ENCODE results near the gene RICTOR. TPM values are rescaled to one million over a fixed set of nuclear protein-coding genes. Genes with fewer than 3 reads are reported as not detected.

RICTOR gene
- polyA plus RNA-seq, 1 donor from 2014 or later: 12.9 TPM

DNA sequence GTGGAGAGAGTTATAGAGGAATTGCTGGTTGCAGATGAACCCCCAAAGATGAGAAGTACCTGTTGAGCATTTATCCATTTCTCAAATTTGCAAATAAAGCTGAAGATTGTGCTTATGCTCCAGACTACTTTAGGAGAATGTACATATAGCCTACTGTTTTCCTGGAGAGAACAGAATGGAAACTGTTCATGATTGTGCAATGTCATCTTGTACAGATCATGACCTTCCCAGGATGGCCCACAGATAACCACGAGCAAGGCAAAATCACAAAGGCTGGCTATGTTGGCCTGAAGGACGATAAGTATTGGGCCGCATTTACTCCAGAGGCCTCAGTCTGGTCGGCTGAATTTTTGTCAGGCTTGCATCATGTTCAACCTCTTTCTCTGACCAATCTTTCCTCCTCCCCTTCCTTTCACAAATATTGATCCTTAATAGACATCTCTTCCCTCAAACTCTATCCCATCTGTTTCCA lies 28.5 kb upstream of the RICTOR start:
- no peak overlapping the region for H3K4me2 ChIP-seq (ENCODE audit: low read length)
- no peaks in the 10 kb centered on the region for H3K9me3 ChIP-seq (ENCODE audit: low read length)
- no peak overlapping the region for H3K4me3 ChIP-seq (ENCODE audit: low read length)
- H3K36me3 ChIP-seq (ENCODE audit: insufficient read depth, low read length): no peaks in the 10 kb centered on the region
- no peaks in the 10 kb centered on the region for H3K27me3 ChIP-seq (ENCODE audit: insufficient read depth, low read depth, low read length)
- H3K9me2 ChIP-seq (ENCODE audit: insufficient read depth, low read length): no peaks in the 10 kb centered on the region
- H3K27ac ChIP-seq (ENCODE audit: low read length): no peak overlapping the region
- H3K79me2 ChIP-seq (replicated peaks; ENCODE audit: insufficient read depth, low read length): no peaks in the 10 kb centered on the region
- H3K9ac ChIP-seq (ENCODE audit: low read length): no peak overlapping the region
- TF ChIP-seq EP300 (conservative IDR thresholded peaks at IDR 0.05; ENCODE audit: poor library complexity, severe bottlenecking) (no peak), POLR2AphosphoS5 (IDR thresholded peaks at IDR 0.05) (no peak), RAD21 (conservative IDR thresholded peaks at IDR 0.05) (no peak), EZH2 (IDR thresholded peaks at IDR 0.05; ENCODE audit: borderline replicate concordance, insufficient read depth, low read length, poor library complexity, severe bottlenecking) (no peak), TAF1 (IDR thresholded peaks at IDR 0.05; ENCODE audit: low read depth) (no peak), MXI1 (conservative IDR thresholded peaks at IDR 0.05; ENCODE audit: poor library complexity, severe bottlenecking) (no peak)
- TF ChIP-seq, protein P1, sequence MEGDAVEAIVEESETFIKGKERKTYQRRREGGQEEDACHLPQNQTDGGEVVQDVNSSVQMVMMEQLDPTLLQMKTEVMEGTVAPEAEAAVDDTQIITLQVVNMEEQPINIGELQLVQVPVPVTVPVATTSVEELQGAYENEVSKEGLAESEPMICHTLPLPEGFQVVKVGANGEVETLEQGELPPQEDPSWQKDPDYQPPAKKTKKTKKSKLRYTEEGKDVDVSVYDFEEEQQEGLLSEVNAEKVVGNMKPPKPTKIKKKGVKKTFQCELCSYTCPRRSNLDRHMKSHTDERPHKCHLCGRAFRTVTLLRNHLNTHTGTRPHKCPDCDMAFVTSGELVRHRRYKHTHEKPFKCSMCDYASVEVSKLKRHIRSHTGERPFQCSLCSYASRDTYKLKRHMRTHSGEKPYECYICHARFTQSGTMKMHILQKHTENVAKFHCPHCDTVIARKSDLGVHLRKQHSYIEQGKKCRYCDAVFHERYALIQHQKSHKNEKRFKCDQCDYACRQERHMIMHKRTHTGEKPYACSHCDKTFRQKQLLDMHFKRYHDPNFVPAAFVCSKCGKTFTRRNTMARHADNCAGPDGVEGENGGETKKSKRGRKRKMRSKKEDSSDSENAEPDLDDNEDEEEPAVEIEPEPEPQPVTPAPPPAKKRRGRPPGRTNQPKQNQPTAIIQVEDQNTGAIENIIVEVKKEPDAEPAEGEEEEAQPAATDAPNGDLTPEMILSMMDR (IDR thresholded peaks at IDR 0.05; ENCODE audit: poor library complexity, severe bottlenecking): no peak
- TF ChIP-seq, protein P2, sequence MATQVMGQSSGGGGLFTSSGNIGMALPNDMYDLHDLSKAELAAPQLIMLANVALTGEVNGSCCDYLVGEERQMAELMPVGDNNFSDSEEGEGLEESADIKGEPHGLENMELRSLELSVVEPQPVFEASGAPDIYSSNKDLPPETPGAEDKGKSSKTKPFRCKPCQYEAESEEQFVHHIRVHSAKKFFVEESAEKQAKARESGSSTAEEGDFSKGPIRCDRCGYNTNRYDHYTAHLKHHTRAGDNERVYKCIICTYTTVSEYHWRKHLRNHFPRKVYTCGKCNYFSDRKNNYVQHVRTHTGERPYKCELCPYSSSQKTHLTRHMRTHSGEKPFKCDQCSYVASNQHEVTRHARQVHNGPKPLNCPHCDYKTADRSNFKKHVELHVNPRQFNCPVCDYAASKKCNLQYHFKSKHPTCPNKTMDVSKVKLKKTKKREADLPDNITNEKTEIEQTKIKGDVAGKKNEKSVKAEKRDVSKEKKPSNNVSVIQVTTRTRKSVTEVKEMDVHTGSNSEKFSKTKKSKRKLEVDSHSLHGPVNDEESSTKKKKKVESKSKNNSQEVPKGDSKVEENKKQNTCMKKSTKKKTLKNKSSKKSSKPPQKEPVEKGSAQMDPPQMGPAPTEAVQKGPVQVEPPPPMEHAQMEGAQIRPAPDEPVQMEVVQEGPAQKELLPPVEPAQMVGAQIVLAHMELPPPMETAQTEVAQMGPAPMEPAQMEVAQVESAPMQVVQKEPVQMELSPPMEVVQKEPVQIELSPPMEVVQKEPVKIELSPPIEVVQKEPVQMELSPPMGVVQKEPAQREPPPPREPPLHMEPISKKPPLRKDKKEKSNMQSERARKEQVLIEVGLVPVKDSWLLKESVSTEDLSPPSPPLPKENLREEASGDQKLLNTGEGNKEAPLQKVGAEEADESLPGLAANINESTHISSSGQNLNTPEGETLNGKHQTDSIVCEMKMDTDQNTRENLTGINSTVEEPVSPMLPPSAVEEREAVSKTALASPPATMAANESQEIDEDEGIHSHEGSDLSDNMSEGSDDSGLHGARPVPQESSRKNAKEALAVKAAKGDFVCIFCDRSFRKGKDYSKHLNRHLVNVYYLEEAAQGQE (IDR thresholded peaks at IDR 0.05; ENCODE audit: borderline replicate concordance): no peak
- H4K20me1 ChIP-seq (ENCODE audit: insufficient read depth): no peaks in the 10 kb centered on the region
- H3F3A ChIP-seq (ENCODE audit: insufficient read depth, low read length, poor library complexity, severe bottlenecking): no peaks in the 10 kb centered on the region
- no peak overlapping the region for H2AFZ ChIP-seq (ENCODE audit: low read depth, low read length)

DNA sequence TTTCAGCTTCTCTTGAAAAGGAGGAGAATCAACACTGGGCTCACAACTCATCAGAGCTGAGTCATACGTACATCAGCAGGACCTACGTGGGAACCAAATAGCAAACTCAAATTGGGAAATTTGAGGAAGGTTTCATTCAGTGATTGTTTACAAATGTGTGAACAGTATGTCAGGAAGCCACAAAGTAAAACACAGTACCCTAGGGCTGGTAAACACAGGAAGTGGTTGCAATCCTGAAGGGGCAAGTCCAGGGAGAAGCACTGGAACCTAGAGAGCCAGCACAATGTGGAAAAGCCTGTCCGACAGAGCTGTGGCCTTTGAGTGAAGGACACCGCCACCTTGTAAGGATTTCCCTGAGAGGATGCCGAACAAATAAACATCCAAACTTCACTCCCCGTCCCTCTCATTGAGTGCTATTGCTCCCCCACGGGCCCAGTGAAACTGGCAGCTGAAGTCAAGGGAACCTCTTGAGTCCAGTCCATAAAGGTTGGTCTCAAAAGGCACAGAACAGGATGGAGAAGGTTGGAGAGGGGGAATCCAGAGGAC lies 26.7 kb upstream of the RICTOR start:
- H3K4me2 ChIP-seq (ENCODE audit: low read length): no peak overlapping the region
- no peak for TF ChIP-seq POLR2AphosphoS5 (IDR thresholded peaks at IDR 0.05)
- no peak for TF ChIP-seq EP300 (conservative IDR thresholded peaks at IDR 0.05; ENCODE audit: poor library complexity, severe bottlenecking)
- TF ChIP-seq RAD21 (conservative IDR thresholded peaks at IDR 0.05): no peak
- no peak for TF ChIP-seq TAF1 (IDR thresholded peaks at IDR 0.05; ENCODE audit: low read depth)
- TF ChIP-seq, protein P1 (IDR thresholded peaks at IDR 0.05; ENCODE audit: poor library complexity, severe bottlenecking): no peak
- no peak for TF ChIP-seq SMC3 (conservative IDR thresholded peaks at IDR 0.05; ENCODE audit: poor library complexity)
- TF ChIP-seq, protein P2 (IDR thresholded peaks at IDR 0.05; ENCODE audit: borderline replicate concordance): no peak
- no peak for TF ChIP-seq MXI1 (conservative IDR thresholded peaks at IDR 0.05; ENCODE audit: poor library complexity, severe bottlenecking)
- TF ChIP-seq EZH2 (IDR thresholded peaks at IDR 0.05; ENCODE audit: borderline replicate concordance, insufficient read depth, low read length, poor library complexity, severe bottlenecking): no peak
- no peaks in the 10 kb centered on the region for H3K27me3 ChIP-seq (ENCODE audit: insufficient read depth, low read depth, low read length)
- no peak overlapping the region for H3K27ac ChIP-seq (ENCODE audit: low read length)
- H3K36me3 ChIP-seq (ENCODE audit: insufficient read depth, low read length): no peaks in the 10 kb centered on the region
- H3K9ac ChIP-seq (ENCODE audit: low read length): no peak overlapping the region
- no peaks in the 10 kb centered on the region for H3K9me3 ChIP-seq (ENCODE audit: low read length)
- H3K79me2 ChIP-seq (replicated peaks; ENCODE audit: insufficient read depth, low read length): no peaks in the 10 kb centered on the region
- no peak overlapping the region for H3K4me3 ChIP-seq (ENCODE audit: low read length)
- no peaks in the 10 kb centered on the region for H4K20me1 ChIP-seq (ENCODE audit: insufficient read depth)
- no peak overlapping the region for H2AFZ ChIP-seq (ENCODE audit: low read depth, low read length)
- no peaks in the 10 kb centered on the region for H3K9me2 ChIP-seq (ENCODE audit: insufficient read depth, low read length)
- no peaks in the 10 kb centered on the region for H3F3A ChIP-seq (ENCODE audit: insufficient read depth, low read length, poor library complexity, severe bottlenecking)

All from neural cell (in vitro differentiated cells).